Measurements from ENCODE around the gene THADA.
"Not testable (repeated sequence)": the region's sequence is repeated elsewhere in the genome, so short reads cannot be mapped to it uniquely, and the experiment has no call there.

The THADA gene

DNA sequence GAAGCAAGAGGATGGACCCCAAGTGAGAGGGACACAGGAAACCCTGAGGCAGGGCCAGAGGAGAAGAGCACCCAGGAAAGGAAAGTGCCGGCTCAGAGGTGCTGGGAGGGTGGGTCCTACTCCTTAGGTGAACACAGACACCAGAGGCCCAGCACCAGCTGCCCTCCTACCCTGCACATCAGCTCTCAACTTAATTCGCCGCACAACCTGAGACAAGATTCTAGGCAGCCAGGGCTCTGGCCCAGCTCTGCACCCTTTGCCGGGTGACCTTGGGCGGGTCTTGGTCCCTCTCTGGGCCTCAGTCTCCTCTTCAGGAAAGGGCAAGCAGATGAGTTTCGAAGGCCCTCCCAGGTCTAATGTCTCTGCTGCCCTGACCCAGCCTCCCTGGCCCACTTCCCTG lies 397.6 kb downstream of the THADA start:
- H3K27me3 ChIP-seq (ENCODE audit: control insufficient read depth, insufficient read depth, low read length), result no peaks in the 10 kb centered on the region
- H3K9ac ChIP-seq (ENCODE audit: low read length), result no peak overlapping the region
- no peak overlapping the region for H3K4me3 ChIP-seq (ENCODE audit: low read length)
- H3K4me1 ChIP-seq (ENCODE audit: control insufficient read depth, insufficient read depth, low read length), result peaks cover 49% of the 10 kb centered on the region
- H3K36me3 ChIP-seq (ENCODE audit: control insufficient read depth, insufficient read depth, low read length), result no peaks in the 10 kb centered on the region
- no peaks in the 10 kb centered on the region for H3K9me3 ChIP-seq (ENCODE audit: control insufficient read depth, low read length)

DNA sequence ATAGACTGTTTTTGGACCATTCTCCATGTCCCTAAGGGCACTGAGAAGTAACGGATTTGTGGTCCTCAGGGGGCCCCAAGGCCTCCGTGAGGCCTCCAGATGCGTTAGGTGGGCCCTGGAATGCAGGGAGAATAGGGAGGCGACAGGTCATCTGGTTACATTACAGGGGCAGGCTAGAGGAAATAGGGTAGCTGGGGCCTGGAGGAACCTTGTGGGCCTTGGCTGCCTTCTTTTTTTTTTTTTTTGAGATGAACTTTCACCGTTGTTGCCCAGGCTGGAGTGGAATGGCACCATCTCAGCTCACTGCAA lies 398.3 kb downstream of the THADA start:
- Histone ChIP-seq H3K9me3 (ENCODE audit: control insufficient read depth, low read length) (no peaks in the 10 kb centered on the region), H3K36me3 (ENCODE audit: control insufficient read depth, insufficient read depth, low read length) (no peaks in the 10 kb centered on the region), H3K9ac (ENCODE audit: low read length) (no peak overlapping the region), H3K27me3 (ENCODE audit: control insufficient read depth, insufficient read depth, low read length) (no peaks in the 10 kb centered on the region), H3K4me1 (ENCODE audit: control insufficient read depth, insufficient read depth, low read length) (peaks cover 56% of the 10 kb centered on the region), H3K4me3 (ENCODE audit: low read length) (no peak overlapping the region)

DNA sequence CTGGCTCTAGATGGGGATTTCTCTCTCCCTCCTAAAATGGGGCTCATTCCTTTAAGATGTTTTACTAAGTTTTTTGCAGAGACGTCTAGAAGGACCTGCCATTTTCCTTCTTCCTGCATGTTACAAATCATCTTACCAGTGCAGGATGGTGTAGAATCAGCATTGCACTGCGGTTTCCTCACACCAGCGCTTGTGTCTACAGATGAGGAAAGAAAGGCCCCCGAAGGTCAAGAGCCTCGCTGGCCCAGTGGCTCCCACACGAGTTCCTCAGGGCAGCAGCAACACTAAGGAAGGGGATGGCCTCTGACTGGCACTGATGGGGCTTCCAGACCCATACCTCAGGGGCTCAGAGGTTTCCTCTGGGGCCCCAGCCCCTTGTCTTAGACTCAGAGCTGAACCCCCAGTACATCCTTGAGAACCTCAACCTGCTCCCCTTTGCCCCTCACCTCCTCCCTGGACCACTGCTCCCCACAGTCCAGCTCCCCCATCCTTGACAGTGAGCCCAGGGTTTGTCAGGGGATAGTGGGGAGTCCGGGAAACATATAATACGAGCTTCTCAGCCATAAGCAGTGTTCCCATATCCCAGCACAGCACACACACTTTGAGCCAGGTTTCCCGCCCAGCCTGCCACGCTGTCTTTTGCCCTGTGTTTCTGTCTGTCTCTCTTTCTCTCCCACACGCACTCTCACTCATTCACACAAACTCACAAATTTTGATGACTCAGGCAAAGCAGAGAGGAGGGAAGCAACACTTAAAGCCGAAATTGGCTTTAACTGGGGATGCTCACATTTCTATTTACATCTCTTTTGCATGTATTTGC lies 398.9 kb downstream of the THADA start:
- no peak overlapping the region for H3K9ac ChIP-seq (ENCODE audit: low read length)
- no peaks in the 10 kb centered on the region for H3K9me3 ChIP-seq (ENCODE audit: control insufficient read depth, low read length)
- H3K36me3 ChIP-seq (ENCODE audit: control insufficient read depth, insufficient read depth, low read length), result no peaks in the 10 kb centered on the region

DNA sequence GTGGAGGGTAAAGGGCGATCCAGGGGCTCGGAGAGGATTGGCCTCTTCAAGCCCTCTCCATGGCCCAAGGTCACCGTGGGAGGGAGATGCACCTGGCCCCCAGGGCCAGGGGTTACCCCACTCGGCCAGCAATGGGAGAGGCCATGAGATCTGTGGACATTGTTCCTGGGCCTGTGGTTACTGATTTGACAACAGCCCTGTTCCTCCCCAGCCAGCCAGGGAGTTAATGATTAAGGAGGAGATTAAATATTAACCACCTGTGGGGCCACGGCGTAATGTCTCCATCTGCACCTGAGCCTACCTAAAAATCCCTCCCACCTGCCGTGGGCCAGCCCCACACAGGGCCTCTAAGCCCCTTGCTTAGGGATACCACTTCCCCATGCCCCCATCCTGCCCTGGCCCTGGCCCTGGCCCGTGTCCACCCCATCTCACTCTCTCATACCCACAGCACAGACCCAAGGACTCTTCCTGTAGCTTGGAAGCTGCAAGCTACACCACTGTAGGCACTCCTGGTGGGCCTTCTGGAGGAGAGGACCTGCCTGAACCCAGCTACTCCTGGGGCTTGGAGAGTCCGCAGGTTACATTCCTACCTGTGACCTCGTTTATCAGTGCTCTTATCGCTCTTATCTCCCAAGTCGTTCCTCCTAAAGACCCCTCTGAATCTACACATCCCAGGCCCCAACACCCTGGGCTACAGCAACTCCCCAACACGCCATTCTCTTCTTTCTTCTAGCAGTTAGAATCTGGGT lies 401.5 kb downstream of the THADA start:
- peak overlapping the region; percentile 68 for H3K9ac ChIP-seq (ENCODE audit: low read length)
- no peaks in the 10 kb centered on the region for H3K36me3 ChIP-seq (ENCODE audit: control insufficient read depth, insufficient read depth, low read length)
- peak overlapping the region; percentile 45 for H3K4me3 ChIP-seq (ENCODE audit: low read length)
- H3K27me3 ChIP-seq (ENCODE audit: control insufficient read depth, insufficient read depth, low read length), result no peaks in the 10 kb centered on the region
- H3K9me3 ChIP-seq (ENCODE audit: control insufficient read depth, low read length), result no peaks in the 10 kb centered on the region
- H3K4me1 ChIP-seq (ENCODE audit: control insufficient read depth, insufficient read depth, low read length), result peaks cover 61% of the 10 kb centered on the region

More for the DNA sequence above, 398.9 kb downstream of the THADA start:
- no peaks in the 10 kb centered on the region for H3K27me3 ChIP-seq (ENCODE audit: control insufficient read depth, insufficient read depth, low read length)
- H3K4me1 ChIP-seq (ENCODE audit: control insufficient read depth, insufficient read depth, low read length), result peaks cover 61% of the 10 kb centered on the region
- H3K4me3 ChIP-seq (ENCODE audit: low read length), result no peak overlapping the region

DNA sequence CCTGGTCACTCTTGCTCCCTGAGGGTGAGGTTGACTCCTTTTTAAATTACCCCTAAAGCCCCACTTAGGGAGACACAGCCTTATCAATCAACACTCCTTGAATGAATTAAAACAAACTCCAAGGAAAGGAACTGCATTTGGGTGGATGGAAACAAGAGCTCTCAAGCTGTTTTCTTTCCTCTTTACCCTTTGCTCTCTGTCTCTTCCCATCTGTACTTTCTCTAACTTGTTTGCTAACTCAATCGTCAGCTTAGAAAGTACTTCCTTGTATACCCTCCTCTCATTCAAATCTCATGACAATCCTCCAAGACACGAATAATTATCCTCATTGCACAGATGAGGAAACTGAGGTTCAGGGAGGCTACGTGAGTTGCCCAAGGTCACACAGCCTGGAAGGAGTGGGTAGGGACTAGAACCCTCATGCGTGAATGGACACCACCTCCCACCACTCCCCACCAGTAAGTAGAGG lies 402.2 kb downstream of the THADA start:
- peak overlapping the region; percentile 68 for H3K9ac ChIP-seq (ENCODE audit: low read length)
- H3K4me1 ChIP-seq (ENCODE audit: control insufficient read depth, insufficient read depth, low read length), result peaks cover 59% of the 10 kb centered on the region

DNA sequence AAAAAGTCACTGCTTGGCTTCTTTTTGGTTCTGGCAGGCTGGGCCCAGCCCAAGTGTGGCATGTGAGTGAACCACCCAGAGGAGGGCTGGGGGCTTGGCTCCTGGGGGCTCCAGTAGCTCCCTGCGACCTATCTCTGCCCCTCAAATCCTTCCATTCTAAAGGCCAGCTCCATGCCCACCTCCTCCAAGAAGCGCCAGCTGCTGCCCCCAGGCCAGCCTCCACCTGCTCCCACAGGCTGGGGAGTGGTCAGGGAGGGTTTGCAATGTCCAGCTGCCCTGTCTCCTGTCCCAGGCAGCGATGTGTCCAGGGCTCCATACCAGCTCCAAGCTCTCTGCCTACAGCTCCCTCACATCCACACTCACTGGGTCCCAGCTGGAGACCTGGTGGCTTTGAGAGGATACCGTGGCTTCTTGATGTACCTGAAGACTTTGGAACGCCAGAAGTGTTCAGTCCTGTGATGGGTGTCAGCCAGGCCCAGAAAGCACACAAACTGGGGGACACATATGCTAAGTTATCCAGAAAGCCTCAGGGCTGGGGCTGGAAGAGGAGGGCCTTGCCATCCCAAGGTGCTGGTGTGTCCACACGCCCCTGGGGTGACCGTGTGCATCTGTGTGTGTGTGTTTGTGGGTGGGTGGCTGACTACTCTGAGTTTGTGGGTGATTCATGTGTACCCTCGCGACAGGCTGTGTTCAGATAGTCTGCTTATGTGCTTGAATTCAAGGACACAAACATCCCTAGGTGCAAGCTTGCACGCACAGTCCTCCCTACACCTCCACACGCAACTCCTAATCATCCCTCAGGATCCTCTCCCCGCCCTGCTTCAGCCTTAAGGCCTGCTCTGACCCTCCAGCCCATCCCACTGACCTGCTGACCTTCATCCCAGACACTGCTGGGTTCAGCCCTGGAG lies 402.8 kb downstream of the THADA start:
- no peaks in the 10 kb centered on the region for H3K27me3 ChIP-seq (ENCODE audit: control insufficient read depth, insufficient read depth, low read length)
- no peaks in the 10 kb centered on the region for H3K9me3 ChIP-seq (ENCODE audit: control insufficient read depth, low read length)
- H3K36me3 ChIP-seq (ENCODE audit: control insufficient read depth, insufficient read depth, low read length), result no peaks in the 10 kb centered on the region
- peak overlapping the region; percentile 68 for H3K9ac ChIP-seq (ENCODE audit: low read length)
- no peak overlapping the region for H3K4me3 ChIP-seq (ENCODE audit: low read length)
- peaks cover 59% of the 10 kb centered on the region for H3K4me1 ChIP-seq (ENCODE audit: control insufficient read depth, insufficient read depth, low read length)

More for the DNA sequence above, 402.2 kb downstream of the THADA start:
- no peaks in the 10 kb centered on the region for H3K36me3 ChIP-seq (ENCODE audit: control insufficient read depth, insufficient read depth, low read length)
- H3K4me3 ChIP-seq (ENCODE audit: low read length), result peak overlapping the region; percentile 45
- no peaks in the 10 kb centered on the region for H3K27me3 ChIP-seq (ENCODE audit: control insufficient read depth, insufficient read depth, low read length)
- no peaks in the 10 kb centered on the region for H3K9me3 ChIP-seq (ENCODE audit: control insufficient read depth, low read length)

DNA sequence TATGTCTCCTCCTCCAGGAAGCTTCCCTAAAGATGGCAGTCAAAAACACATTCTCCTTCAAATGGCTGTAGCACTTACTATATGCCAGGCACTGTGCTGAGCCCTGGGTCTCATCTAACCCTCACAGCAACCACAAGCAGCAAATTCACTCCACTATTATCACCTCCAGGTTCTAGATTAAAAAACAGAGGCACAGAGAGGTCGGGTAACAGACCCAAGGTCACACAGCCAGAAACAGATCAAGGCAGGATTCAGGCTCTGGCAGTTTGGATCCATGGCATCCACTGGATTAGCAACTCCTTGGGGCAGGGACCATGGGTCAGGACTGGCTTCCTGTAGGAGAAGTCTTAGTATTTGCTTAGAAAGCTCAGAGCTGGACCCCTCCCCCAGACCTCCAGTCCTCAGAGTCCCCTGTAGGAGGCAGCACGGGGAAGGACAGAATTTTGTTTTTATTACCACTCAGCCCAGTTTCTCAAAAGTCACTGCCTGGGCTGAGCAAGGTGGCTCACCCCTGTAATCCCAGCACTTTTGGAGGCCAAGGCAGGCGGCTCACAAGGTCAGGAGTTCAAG lies 403.8 kb downstream of the THADA start:
- Histone ChIP-seq H3K9ac (ENCODE audit: low read length) (no peak overlapping the region), H3K4me1 (ENCODE audit: control insufficient read depth, insufficient read depth, low read length) (peaks cover 63% of the 10 kb centered on the region), H3K9me3 (ENCODE audit: control insufficient read depth, low read length) (no peaks in the 10 kb centered on the region), H3K4me3 (ENCODE audit: low read length) (no peak overlapping the region), H3K27me3 (ENCODE audit: control insufficient read depth, insufficient read depth, low read length) (no peaks in the 10 kb centered on the region), H3K36me3 (ENCODE audit: control insufficient read depth, insufficient read depth, low read length) (no peaks in the 10 kb centered on the region)

DNA sequence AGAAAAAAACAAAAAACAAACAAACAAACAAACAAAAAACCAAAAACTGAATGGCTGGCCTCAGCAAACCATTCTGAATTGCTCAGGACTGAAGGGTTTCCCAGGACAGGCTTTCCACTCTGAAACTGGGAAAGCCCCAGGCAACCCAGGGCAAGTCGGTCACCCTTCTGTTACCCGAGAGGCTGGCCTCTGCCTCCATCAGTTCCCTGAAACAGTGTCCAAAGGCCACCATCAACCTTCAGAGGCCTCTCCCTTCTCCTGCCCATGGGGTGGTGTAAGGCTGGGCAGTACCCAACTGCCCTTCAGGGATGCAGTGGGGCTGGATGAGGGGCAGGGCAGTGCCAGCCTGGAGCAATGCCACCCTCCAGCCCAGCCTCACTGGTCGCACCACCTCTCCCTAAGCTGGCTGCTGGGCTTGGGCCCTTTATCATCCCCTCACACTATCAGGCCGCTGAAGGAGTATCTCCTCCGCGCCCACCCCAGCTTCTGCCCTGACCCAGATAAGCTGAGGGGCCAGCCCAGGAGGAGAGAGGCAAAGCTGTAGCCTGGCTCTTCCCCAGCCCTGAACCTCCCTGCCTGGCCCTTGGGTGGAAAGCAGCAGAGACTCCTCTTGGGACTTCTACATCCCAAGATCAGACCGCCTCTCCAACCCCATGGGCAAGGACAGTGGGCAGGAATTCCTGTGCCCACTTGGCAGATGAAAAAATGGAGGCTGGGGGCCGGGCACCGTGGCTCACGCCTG lies 405.4 kb downstream of the THADA start:
- Histone ChIP-seq H3K27me3 (ENCODE audit: control insufficient read depth, insufficient read depth, low read length) (no peaks in the 10 kb centered on the region), H3K4me3 (ENCODE audit: low read length) (no peak overlapping the region), H3K4me1 (ENCODE audit: control insufficient read depth, insufficient read depth, low read length) (peaks cover 73% of the 10 kb centered on the region), H3K36me3 (ENCODE audit: control insufficient read depth, insufficient read depth, low read length) (no peaks in the 10 kb centered on the region), H3K9ac (ENCODE audit: low read length) (no peak overlapping the region), H3K9me3 (ENCODE audit: control insufficient read depth, low read length) (no peaks in the 10 kb centered on the region)

DNA sequence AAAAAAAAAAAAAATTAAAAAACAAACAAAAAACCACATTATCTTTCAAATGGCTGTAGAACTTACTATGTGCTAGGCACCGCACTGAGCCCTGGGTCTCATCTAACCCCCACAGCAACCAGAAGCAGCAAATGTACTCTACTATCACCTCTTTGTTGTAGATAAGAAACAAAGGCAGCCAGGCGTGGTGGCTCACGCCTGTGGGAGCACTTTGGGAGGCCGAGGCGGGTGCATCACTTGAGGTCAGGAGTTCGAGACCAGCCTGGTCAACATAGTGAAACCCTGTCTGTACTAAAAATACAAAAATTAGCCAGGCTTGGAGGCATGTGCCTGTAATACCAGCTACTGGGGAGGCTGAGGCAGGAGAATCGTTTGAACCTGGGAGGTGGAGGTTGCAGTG lies 406.0 kb downstream of the THADA start:
- H3K36me3 ChIP-seq (ENCODE audit: control insufficient read depth, insufficient read depth, low read length); H3K9me3 ChIP-seq (ENCODE audit: control insufficient read depth, low read length); H3K9ac ChIP-seq (ENCODE audit: low read length); H3K4me3 ChIP-seq (ENCODE audit: low read length); H3K27me3 ChIP-seq (ENCODE audit: control insufficient read depth, insufficient read depth, low read length): not testable (repeated sequence)
- H3K4me1 ChIP-seq (ENCODE audit: control insufficient read depth, insufficient read depth, low read length), result peaks cover 73% of the 10 kb centered on the region

DNA sequence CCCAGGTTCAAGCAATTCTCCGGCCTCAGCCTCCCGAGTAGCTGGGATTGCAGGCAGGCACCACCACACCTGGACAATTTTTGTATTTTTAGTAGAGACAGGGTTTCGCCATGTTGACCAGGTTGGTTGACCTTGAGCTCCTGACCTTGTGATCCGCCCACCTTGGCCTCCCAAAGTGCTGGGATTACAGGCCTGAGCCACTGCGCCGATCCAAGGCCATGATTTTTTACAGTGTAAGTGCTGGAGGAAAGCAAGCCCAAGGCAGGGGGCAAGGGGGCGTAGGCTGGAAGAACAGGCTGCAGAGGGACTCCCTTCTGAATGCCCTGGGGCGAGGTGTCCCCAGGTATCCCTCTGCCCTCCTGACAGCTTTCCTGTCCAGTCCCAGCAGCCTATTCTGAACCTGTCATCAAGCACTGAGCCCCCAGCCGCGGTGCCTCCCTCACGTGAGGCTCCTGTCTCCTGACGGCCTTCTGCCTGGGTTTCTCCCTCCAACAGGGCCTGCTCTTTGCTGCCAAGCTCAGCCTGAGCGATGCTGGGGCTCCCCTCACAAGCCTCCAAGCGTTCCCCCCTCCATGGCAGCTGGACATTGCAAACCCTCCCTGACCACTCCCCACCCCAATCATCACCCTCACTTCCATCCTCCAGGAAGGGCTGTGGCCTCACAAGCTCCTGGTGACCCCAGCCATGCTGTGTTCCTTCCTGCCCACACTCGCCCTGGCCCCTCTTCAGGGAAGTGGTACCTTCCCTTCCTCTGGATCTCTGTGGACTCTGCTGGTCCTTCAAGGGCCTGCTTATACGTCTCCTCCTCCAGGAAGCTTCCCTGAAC lies 407.1 kb downstream of the THADA start:
- H3K9ac ChIP-seq (ENCODE audit: low read length), result no peak overlapping the region
- peaks cover 73% of the 10 kb centered on the region for H3K4me1 ChIP-seq (ENCODE audit: control insufficient read depth, insufficient read depth, low read length)
- H3K4me3 ChIP-seq (ENCODE audit: low read length), result no peak overlapping the region
- no peaks in the 10 kb centered on the region for H3K9me3 ChIP-seq (ENCODE audit: control insufficient read depth, low read length)
- no peaks in the 10 kb centered on the region for H3K36me3 ChIP-seq (ENCODE audit: control insufficient read depth, insufficient read depth, low read length)
- no peaks in the 10 kb centered on the region for H3K27me3 ChIP-seq (ENCODE audit: control insufficient read depth, insufficient read depth, low read length)
